Liver (tissue), 3 donors: ENCODE results near the gene ANKRD13B.

Source experiments
- CTCF ChIP-seq: fragments of 150-350 bp; IDR thresholded peaks from 2 replicates; pipeline ENCODE4 v1.5.1; 2017; ENCODE audit warnings: improper control_type of control experiment, low read depth, low read length; ENCODE audit not compliant: missing input control
- REST ChIP-seq: IDR thresholded peaks from 2 replicates; pipeline ENCODE4 v1.6.1; 2016; ENCODE audit warnings: antibody characterized with exemption, mild to moderate bottlenecking
- SP1 ChIP-seq: IDR thresholded peaks from 2 replicates; pipeline ENCODE4 v1.6.1; 2018; ENCODE audit warnings: antibody characterized with exemption, mild to moderate bottlenecking
- TAF1 ChIP-seq: conservative IDR thresholded peaks from 2 replicates; pipeline ENCODE4 v1.6.1; 2016; ENCODE audit warnings: antibody characterized with exemption, mild to moderate bottlenecking
- ZBTB33 ChIP-seq: IDR thresholded peaks from 2 replicates; pipeline ENCODE4 v1.6.1; 2016; ENCODE audit warnings: antibody characterized with exemption
- donor health status: healthy.
- donor health status: healthy.

- TF ChIP-seq TAF1, result no peak
- no peak for TF ChIP-seq CTCF
- TF ChIP-seq ZBTB33, result no peak
- no peak for TF ChIP-seq SP1
- TF ChIP-seq REST, result no peak
Measured at GRCh38 chr17:29618272-29619065, 25.5 kb downstream of the ANKRD13B start.
